ENCODE measurements around the gene AMMECR1.
"Not testable (repeated sequence)": the region's sequence is repeated elsewhere in the genome, so short reads cannot be mapped to it uniquely, and the experiment has no call there.

The AMMECR1 gene

DNA sequence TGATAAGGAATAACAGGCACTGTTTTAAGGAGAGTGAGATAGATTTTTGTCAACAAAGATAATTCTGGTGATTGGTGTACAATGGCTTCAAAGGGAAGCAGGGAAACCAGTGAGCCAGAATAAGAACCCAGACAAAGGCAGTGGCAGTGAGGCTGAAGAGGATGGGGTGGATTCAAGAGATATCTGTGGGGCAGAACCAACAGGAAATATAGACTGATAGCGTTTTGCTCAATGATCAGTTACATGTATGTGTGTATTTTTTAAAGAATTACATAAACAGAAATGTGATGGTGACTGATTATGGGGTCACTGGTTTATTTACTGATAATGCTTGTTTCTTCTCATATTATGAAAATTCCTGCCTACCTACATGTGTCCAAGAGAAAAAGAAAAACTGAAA is 66.4 kb downstream of the AMMECR1 start:
- Histone ChIP-seq H3K27ac (ENCODE audit: low read length) (no peak overlapping the region), H3K4me1 (ENCODE audit: insufficient read depth, low read length) (no peaks in the 10 kb centered on the region), H3K9me3 (ENCODE audit: insufficient read depth, low read depth, low read length) (no peaks in the 10 kb centered on the region), H3K9ac (ENCODE audit: low read depth, low read length) (no peak overlapping the region), H3K36me3 (ENCODE audit: insufficient read depth, low read depth, low read length) (no peaks in the 10 kb centered on the region), H3K27me3 (ENCODE audit: insufficient read depth, low read length) (no peaks in the 10 kb centered on the region), H3K4me3 (ENCODE audit: low read length) (no peak overlapping the region)

DNA sequence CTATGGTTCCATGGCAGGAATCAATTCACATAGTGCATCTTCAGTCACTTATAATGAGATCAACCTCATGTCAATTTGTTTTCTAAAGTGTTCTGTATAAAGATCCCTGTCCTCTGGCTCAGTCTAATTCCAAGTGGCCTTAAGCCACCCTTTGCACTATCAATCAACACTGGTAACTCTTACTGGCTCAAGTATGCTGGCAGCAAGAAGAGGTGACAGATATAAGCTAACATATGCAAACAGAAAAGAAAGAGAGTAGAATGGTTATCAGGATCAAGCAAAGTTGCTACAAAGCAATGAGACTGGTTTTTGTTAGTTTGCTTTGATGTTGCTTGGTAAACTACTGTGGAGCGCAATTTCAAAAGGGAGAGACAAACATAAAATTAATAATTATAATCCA is 67.0 kb downstream of the AMMECR1 start:
- Histone ChIP-seq H3K4me1 (ENCODE audit: insufficient read depth, low read length) (peaks cover 2% of the 10 kb centered on the region; the same call in 1 of the 2 replicates), H3K9me3 (ENCODE audit: insufficient read depth, low read depth, low read length) (no peaks in the 10 kb centered on the region), H3K36me3 (ENCODE audit: insufficient read depth, low read depth, low read length) (no peaks in the 10 kb centered on the region), H3K27ac (ENCODE audit: low read length) (no peak overlapping the region), H3K9ac (ENCODE audit: low read depth, low read length) (no peak overlapping the region), H3K27me3 (ENCODE audit: insufficient read depth, low read length) (no peaks in the 10 kb centered on the region), H3K4me3 (ENCODE audit: low read length) (no peak overlapping the region)

DNA sequence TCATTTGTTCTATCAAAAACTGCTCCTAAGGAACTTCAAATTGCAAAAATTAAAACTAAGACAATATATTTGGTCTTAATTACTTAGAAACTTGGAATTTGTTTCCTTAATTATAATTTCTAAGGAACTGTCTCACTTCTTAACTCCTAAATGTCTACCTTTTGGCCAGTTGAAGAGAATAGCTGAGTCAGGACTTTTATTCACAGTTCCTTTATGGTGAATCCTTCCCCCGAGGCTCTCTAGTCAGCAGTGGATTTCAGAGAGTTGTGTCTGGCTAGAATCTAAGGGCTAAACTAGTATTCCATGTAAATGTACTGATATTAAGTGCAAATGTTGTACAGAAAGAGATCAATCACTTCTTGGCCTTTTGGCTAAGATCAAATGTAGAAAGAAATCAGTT is 69.3 kb downstream of the AMMECR1 start:
- Histone ChIP-seq H3K4me3 (ENCODE audit: low read length) (no peak overlapping the region), H3K9me3 (ENCODE audit: insufficient read depth, low read depth, low read length) (no peaks in the 10 kb centered on the region), H3K27ac (ENCODE audit: low read length) (no peak overlapping the region), H3K9ac (ENCODE audit: low read depth, low read length) (no peak overlapping the region), H3K27me3 (ENCODE audit: insufficient read depth, low read length) (no peaks in the 10 kb centered on the region), H3K36me3 (ENCODE audit: insufficient read depth, low read depth, low read length) (no peaks in the 10 kb centered on the region), H3K4me1 (ENCODE audit: insufficient read depth, low read length) (peaks cover 9% of the 10 kb centered on the region; the same call in 1 of the 2 replicates)

DNA sequence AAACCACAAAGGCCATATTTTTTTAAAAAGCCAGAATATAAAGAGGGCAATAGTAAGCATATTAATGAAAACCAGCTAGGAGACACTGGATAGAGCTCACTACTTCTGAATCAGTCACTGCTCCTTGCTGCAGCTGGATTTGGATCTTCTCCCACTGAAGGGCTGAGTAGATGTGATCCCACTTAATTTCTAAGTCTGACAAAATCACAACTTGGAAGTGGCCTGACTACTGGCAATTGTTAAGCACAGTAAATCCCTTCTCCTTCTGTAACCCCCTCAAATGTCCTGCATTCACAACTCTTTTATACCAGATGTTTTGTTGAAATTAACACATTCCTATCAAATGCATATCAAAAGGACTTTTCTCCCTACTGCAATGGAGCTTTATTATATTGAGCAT is 72.9 kb downstream of the AMMECR1 start:
- Histone ChIP-seq H3K36me3 (ENCODE audit: insufficient read depth, low read depth, low read length) (no peaks in the 10 kb centered on the region), H3K4me3 (ENCODE audit: low read length) (peak overlapping the region; percentile 6; the same call in 1 of the 2 replicates), H3K27ac (ENCODE audit: low read length) (no peak overlapping the region), H3K9me3 (ENCODE audit: insufficient read depth, low read depth, low read length) (no peaks in the 10 kb centered on the region), H3K27me3 (ENCODE audit: insufficient read depth, low read length) (no peaks in the 10 kb centered on the region), H3K4me1 (ENCODE audit: insufficient read depth, low read length) (peaks cover 9% of the 10 kb centered on the region), H3K9ac (ENCODE audit: low read depth, low read length) (peak overlapping the region; percentile 46; the same call in 1 of the 2 replicates)

DNA sequence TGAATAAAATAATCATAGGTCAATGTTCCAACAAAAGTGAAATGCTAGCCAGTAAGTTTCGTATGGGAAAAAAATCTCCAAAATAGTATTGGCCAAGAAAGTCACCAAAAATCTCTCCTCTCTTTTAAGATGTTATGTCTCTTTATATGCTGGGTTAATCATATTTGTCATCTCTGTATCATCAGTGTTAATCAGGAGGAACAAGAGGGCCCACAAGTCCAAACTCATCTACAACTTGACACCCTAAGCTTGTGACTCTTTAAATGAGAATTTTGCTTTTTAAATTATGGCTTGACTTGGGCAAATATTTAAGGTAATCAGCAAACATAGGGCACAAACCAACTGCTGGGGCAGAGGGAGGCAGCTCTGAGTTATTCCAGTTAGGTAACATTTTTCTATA is 75.5 kb downstream of the AMMECR1 start:
- no peak overlapping the region for H3K27ac ChIP-seq (ENCODE audit: low read length)

DNA sequence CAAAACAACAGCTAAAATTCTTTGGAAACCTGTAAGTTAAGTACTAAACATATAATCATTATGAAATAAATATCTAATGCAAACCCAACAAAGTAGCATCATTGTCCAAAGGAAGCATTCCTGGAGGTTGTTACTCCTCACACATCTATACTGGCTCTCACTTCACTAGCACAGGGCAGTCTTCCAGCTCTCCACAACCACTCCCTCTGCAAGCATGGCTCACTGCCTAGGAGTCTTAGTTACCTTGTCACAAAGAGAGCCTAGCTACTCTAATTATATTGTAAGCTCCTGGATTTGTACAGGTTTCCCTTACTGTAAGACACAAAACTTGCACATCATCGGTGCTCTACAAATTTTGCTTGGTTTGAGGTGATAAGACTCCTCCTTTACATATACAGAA is 76.1 kb downstream of the AMMECR1 start:
- Histone ChIP-seq H3K9me3 (ENCODE audit: insufficient read depth, low read depth, low read length) (no peaks in the 10 kb centered on the region), H3K36me3 (ENCODE audit: insufficient read depth, low read depth, low read length) (no peaks in the 10 kb centered on the region), H3K27me3 (ENCODE audit: insufficient read depth, low read length) (no peaks in the 10 kb centered on the region), H3K27ac (ENCODE audit: low read length) (no peak overlapping the region), H3K4me3 (ENCODE audit: low read length) (no peak overlapping the region), H3K9ac (ENCODE audit: low read depth, low read length) (no peak overlapping the region), H3K4me1 (ENCODE audit: insufficient read depth, low read length) (peaks cover 9% of the 10 kb centered on the region)

More for the DNA sequence above, 75.5 kb downstream of the AMMECR1 start:
- Histone ChIP-seq H3K4me3 (ENCODE audit: low read length) (no peak overlapping the region), H3K9me3 (ENCODE audit: insufficient read depth, low read depth, low read length) (no peaks in the 10 kb centered on the region), H3K9ac (ENCODE audit: low read depth, low read length) (no peak overlapping the region), H3K27me3 (ENCODE audit: insufficient read depth, low read length) (no peaks in the 10 kb centered on the region), H3K4me1 (ENCODE audit: insufficient read depth, low read length) (peaks cover 9% of the 10 kb centered on the region), H3K36me3 (ENCODE audit: insufficient read depth, low read depth, low read length) (no peaks in the 10 kb centered on the region)

DNA sequence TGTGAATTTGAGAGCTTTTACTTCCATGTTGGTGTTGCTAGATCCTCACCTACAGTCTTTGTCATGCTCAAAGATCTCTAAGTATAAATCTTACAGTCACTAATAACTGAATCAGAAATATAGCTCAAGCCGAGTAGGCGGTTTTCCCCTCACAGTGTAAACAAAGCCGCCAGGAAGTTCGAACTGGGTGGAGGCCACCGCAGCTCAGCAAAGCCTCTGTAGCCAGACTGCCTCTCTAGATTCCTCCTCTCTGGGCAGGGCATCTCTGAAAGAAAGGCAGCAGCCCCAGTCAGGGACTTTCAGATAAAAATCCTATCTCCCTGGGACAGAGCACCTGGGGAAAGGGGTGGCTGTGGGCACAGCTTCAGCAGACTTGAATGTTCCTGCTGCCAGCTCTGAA is 79.6 kb downstream of the AMMECR1 start:
- not testable (repeated sequence) for H3K9ac ChIP-seq (ENCODE audit: low read depth, low read length); H3K9me3 ChIP-seq (ENCODE audit: insufficient read depth, low read depth, low read length); H3K36me3 ChIP-seq (ENCODE audit: insufficient read depth, low read depth, low read length); H3K4me3 ChIP-seq (ENCODE audit: low read length); H3K27ac ChIP-seq (ENCODE audit: low read length); H3K4me1 ChIP-seq (ENCODE audit: insufficient read depth, low read length); H3K27me3 ChIP-seq (ENCODE audit: insufficient read depth, low read length)

DNA sequence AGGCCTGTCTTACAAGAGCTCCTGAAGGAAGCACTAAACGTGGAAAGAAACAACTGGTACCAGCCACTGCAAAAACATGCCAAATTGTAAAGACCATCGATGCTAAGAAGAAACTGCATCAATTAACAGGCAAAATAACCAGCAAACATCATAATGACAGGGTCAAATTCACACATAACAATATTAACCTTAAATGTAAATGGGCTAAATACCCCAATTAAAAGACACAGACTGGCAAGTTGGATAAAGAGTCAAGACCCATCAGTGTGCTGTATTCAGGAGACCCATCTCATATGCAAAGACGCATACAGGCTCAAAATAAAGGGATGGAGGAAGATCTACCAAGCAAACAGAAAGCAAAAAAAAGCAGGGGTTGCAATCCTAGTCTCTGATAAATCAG is 86.4 kb downstream of the AMMECR1 start:
- H3K36me3 ChIP-seq (ENCODE audit: insufficient read depth, low read depth, low read length): not testable (repeated sequence)

DNA sequence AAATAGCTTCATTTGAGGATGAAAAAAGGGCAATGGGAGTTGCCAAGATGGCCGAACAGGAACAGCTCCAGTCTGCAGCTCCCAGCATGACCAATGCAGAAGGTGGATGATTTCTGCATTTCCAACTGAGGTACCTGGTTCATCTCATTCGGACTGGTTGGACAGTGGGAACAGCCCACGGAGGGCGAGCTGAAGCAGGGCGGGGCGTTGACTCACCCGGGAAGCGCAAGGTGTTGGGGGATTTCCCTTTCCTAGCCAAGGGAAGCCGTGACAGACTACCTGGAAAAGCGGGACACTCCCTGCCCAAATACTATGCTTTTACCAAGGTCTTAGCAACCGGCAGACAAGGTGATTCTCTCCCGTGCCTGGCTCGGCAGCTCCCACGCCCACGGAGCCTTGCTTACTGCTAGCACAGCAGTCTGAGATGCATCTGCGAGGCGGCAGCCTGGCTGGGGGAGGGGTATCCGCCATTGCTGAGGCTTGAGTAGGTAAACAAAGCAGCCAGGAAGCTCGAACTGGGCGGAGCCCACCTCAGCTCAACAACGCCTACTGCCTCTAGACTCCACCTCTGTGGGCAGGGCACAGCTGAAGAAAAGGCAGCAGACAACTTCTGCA is 88.3 kb downstream of the AMMECR1 start:
- H3K36me3 ChIP-seq (ENCODE audit: insufficient read depth, low read depth, low read length); H3K4me1 ChIP-seq (ENCODE audit: insufficient read depth, low read length); H3K27me3 ChIP-seq (ENCODE audit: insufficient read depth, low read length); H3K9me3 ChIP-seq (ENCODE audit: insufficient read depth, low read depth, low read length): not testable (repeated sequence)
- Histone ChIP-seq H3K9ac (ENCODE audit: low read depth, low read length) (peak overlapping the region; percentile 76; the same call in 1 of the 2 replicates), H3K4me3 (ENCODE audit: low read length) (peak overlapping the region; percentile 70), H3K27ac (ENCODE audit: low read length) (peak overlapping the region; percentile 57)

More for the DNA sequence above, 86.4 kb downstream of the AMMECR1 start:
- not testable (repeated sequence) for H3K4me1 ChIP-seq (ENCODE audit: insufficient read depth, low read length); H3K27ac ChIP-seq (ENCODE audit: low read length); H3K27me3 ChIP-seq (ENCODE audit: insufficient read depth, low read length); H3K4me3 ChIP-seq (ENCODE audit: low read length); H3K9me3 ChIP-seq (ENCODE audit: insufficient read depth, low read depth, low read length); H3K9ac ChIP-seq (ENCODE audit: low read depth, low read length)

DNA sequence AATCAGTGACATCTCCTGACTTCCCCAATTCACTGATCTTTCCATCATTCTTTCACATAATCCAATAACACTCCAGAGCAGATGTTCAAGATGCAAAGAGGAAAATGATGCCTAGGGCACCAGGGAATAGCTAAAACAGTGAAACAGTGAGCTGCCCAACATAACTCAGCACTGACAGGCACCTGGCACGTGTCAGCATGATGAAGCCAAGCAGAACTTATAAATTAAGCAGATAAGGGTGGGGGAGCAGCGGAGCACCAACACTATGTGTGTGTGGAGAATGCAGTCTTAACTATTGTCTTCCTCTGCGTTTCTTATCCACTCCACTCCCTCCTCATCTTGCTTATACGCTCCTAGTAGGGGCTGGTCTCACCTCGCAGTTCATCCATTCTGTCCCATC is 89.4 kb downstream of the AMMECR1 start:
- H3K27ac ChIP-seq (ENCODE audit: low read length): no peak overlapping the region
- H3K9me3 ChIP-seq (ENCODE audit: insufficient read depth, low read depth, low read length): no peaks in the 10 kb centered on the region
- peaks cover 4% of the 10 kb centered on the region; the same call in 1 of the 2 replicates for H3K4me1 ChIP-seq (ENCODE audit: insufficient read depth, low read length)
- H3K27me3 ChIP-seq (ENCODE audit: insufficient read depth, low read length): no peaks in the 10 kb centered on the region
- no peak overlapping the region for H3K4me3 ChIP-seq (ENCODE audit: low read length)
- H3K36me3 ChIP-seq (ENCODE audit: insufficient read depth, low read depth, low read length): no peaks in the 10 kb centered on the region
- no peak overlapping the region for H3K9ac ChIP-seq (ENCODE audit: low read depth, low read length)

DNA sequence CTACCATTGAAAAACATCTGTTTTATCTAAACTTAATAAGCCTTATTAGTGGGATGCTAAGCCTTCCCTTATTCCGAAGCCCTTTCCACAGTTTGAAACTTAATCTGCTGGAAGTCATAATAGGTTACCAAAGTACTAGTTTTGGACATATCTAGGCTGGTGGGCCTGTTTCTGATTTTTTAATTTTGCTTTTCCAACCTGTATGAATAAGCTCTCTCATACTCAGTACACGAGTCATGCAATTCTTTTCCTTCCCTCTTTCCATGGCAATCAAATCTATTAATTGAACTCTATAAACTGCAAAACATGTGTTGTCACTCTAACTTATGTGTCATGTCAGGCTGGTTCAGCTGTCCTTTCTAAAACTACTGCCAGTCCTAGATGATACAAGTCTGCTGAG is 91.0 kb downstream of the AMMECR1 start:
- H3K9me3 ChIP-seq (ENCODE audit: insufficient read depth, low read depth, low read length): no peaks in the 10 kb centered on the region
- H3K27ac ChIP-seq (ENCODE audit: low read length): no peak overlapping the region
- H3K27me3 ChIP-seq (ENCODE audit: insufficient read depth, low read length): no peaks in the 10 kb centered on the region

DNA sequence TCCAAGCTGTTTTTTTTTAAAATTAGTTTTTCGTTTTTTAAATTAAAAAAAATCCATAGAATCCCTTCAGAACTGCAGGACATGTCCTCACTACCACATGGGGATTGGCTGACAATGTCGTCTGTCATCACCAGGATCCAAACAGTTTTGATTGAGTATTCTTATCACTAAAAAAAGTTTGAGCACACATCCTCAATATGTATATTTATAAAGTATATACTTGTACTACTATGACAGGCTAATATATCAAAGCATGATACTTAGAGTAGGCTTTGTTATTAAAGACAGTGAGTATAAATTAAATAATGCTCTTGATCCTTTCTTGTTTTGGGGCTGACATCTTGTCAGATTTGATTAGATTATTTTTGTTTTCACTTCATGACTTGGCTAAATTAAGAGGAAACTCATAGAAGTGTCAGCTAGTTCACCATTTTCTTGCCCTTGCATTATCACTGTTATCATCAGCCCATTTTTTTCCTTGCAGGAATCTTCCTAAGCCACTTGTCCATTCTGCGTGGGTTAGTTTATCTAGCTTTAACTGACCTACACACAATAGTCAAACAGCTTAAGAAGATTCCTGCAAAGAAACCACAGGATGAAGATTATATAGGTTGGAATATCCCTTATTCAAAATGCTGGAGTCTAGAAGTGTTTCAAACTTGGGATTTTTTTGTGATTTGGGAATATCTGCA is 92.8 kb downstream of the AMMECR1 start:
- peaks cover 4% of the 10 kb centered on the region; the same call in 1 of the 2 replicates for H3K4me1 ChIP-seq (ENCODE audit: insufficient read depth, low read length)
- H3K4me3 ChIP-seq (ENCODE audit: low read length): no peak overlapping the region
- no peaks in the 10 kb centered on the region for H3K27me3 ChIP-seq (ENCODE audit: insufficient read depth, low read length)

More for the DNA sequence above, 91.0 kb downstream of the AMMECR1 start:
- H3K36me3 ChIP-seq (ENCODE audit: insufficient read depth, low read depth, low read length): no peaks in the 10 kb centered on the region
- H3K9ac ChIP-seq (ENCODE audit: low read depth, low read length): no peak overlapping the region
- peaks cover 4% of the 10 kb centered on the region; the same call in 1 of the 2 replicates for H3K4me1 ChIP-seq (ENCODE audit: insufficient read depth, low read length)
- H3K4me3 ChIP-seq (ENCODE audit: low read length): no peak overlapping the region

More for the DNA sequence above, 92.8 kb downstream of the AMMECR1 start:
- Histone ChIP-seq H3K9me3 (ENCODE audit: insufficient read depth, low read depth, low read length) (no peaks in the 10 kb centered on the region), H3K9ac (ENCODE audit: low read depth, low read length) (no peak overlapping the region), H3K27ac (ENCODE audit: low read length) (no peak overlapping the region), H3K36me3 (ENCODE audit: insufficient read depth, low read depth, low read length) (no peaks in the 10 kb centered on the region)
